K562 (cell line): Measurements from ENCODE around the gene MAP2K6.

Experiments used
- ADNP ChIP-seq: fragments of 200-800 bp; sonication (Bioruptor generic); IDR thresholded peaks from 2 replicates; pipeline ENCODE4 v1.6.1; 2016; ENCODE audit warnings: missing genetic modification characterization, missing compliant biosample characterization
- BHLHE40 ChIP-seq: IDR thresholded peaks from 2 replicates; pipeline ENCODE4 v1.6.1; 2011; ENCODE audit warnings: low read length, improper control_type of control experiment
- EZH2 ChIP-seq: IDR thresholded peaks from 2 replicates; pipeline ENCODE4 v1.6.1; 2012; ENCODE audit warnings: low read depth, mild to moderate bottlenecking, inconsistent platforms, low read length, borderline replicate concordance
- JUND ChIP-seq, 2 experiments: IDR thresholded peaks; 2 replicates in 1 of 2; 3 replicates in 1 of 2; pipeline ENCODE4 v1.6.1; 2011; ENCODE audit warnings: borderline replicate concordance in 2 of 2, low read depth in 2 of 2, low read length in 2 of 2, improper control_type of control experiment in 1 of 2, missing biosample characterization in 1 of 2, missing genetic modification characterization in 1 of 2, missing genetic modification reagents in 1 of 2
- POLR2AphosphoS5 ChIP-seq: IDR thresholded peaks from 2 replicates; pipeline ENCODE4 v1.6.1; 2011; ENCODE audit warnings: mild to moderate bottlenecking, low read depth, low read length, moderate library complexity; ENCODE audit not compliant: control insufficient read depth, insufficient read depth
- ZNF311 ChIP-seq: fragments of 250-450 bp; sonication (Bioruptor Pico); IDR thresholded peaks from 2 replicates; pipeline ENCODE4 v1.4.0; 2020; ENCODE audit warnings: mild to moderate bottlenecking, moderate library complexity

DNA sequence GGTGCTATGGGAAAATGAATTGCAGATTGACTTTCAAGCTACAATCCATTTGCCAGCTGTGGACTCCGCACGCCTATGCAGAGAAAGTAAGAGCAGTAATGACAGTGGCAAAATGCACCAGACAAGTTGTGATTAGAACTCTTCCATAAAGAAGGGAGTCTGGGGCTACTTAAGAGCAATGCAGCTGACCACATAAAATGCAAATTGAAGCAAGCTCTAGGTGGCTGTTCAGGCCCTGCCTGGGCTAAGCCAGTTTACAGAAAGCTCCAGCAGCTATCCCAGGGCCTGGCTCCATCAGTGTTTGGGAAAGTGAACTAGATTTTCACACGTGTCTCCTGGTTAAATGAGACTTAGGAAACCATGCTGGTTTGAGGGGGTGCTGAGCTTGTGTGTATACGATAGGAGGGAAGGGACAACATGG is 2.2 kb upstream of the MAP2K6 start:
- TF ChIP-seq POLR2AphosphoS5 (no peak), JUND (IDR thresholded peaks at IDR 0.05; ENCODE audit: borderline replicate concordance, low read depth, low read length) (no peak), JUND (tag; IDR thresholded peaks at IDR 0.05; ENCODE audit: borderline replicate concordance, low read depth, low read length) (no peak), ZNF311 (CRISPR knock-in tag) (no peak), BHLHE40 (no peak), ADNP (tag) (no peak), EZH2 (no peak)
